ENCODE measurements around the gene ADAMTS12.

DNA sequence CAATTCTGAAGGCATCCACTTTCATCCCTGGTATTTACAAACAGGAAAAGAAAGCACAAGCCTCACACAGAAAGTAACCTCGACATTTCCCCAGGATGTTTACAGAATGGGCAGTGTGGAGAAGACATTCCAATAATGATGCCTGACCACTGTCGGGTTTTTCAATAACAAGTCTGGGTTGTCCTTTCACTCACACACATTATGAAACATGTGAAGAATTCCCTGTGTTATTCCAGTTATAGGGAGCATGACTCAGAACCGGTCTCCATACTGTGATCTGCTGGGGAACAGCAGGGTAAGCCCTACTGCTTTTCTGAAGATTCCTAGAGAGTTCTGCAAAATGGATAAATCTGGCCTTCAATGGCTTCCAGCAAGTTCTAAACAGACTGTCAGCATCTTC lies 155.3 kb downstream of the ADAMTS12 start:
- TF ChIP-seq, protein P1, sequence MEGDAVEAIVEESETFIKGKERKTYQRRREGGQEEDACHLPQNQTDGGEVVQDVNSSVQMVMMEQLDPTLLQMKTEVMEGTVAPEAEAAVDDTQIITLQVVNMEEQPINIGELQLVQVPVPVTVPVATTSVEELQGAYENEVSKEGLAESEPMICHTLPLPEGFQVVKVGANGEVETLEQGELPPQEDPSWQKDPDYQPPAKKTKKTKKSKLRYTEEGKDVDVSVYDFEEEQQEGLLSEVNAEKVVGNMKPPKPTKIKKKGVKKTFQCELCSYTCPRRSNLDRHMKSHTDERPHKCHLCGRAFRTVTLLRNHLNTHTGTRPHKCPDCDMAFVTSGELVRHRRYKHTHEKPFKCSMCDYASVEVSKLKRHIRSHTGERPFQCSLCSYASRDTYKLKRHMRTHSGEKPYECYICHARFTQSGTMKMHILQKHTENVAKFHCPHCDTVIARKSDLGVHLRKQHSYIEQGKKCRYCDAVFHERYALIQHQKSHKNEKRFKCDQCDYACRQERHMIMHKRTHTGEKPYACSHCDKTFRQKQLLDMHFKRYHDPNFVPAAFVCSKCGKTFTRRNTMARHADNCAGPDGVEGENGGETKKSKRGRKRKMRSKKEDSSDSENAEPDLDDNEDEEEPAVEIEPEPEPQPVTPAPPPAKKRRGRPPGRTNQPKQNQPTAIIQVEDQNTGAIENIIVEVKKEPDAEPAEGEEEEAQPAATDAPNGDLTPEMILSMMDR (IDR thresholded peaks at IDR 0.05) = no peak
- TF ChIP-seq, protein P2, sequence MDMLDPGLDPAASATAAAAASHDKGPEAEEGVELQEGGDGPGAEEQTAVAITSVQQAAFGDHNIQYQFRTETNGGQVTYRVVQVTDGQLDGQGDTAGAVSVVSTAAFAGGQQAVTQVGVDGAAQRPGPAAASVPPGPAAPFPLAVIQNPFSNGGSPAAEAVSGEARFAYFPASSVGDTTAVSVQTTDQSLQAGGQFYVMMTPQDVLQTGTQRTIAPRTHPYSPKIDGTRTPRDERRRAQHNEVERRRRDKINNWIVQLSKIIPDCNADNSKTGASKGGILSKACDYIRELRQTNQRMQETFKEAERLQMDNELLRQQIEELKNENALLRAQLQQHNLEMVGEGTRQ (IDR thresholded peaks at IDR 0.05; ENCODE audit: borderline replicate concordance, low read depth, low read length) = no peak
- TF ChIP-seq SIN3A (IDR thresholded peaks at IDR 0.05; ENCODE audit: borderline replicate concordance, low read depth, low read length) (no peak), EP300 (IDR thresholded peaks at IDR 0.05; ENCODE audit: borderline replicate concordance in 1 of 2, low read depth in 1 of 2, low read length in 1 of 2) (no peak), CHD2 (IDR thresholded peaks at IDR 0.05; ENCODE audit: low read length, partially characterized antibody) (no peak), RXRA (IDR thresholded peaks at IDR 0.05; ENCODE audit: borderline replicate concordance, low read depth) (no peak), TEAD4 (IDR thresholded peaks at IDR 0.05; ENCODE audit: borderline replicate concordance, insufficient read depth) (no peak), GABPA (IDR thresholded peaks at IDR 0.05; ENCODE audit: low read depth) (no peak), JUND (IDR thresholded peaks at IDR 0.05) (no peak)
- TF ChIP-seq, protein P3, sequence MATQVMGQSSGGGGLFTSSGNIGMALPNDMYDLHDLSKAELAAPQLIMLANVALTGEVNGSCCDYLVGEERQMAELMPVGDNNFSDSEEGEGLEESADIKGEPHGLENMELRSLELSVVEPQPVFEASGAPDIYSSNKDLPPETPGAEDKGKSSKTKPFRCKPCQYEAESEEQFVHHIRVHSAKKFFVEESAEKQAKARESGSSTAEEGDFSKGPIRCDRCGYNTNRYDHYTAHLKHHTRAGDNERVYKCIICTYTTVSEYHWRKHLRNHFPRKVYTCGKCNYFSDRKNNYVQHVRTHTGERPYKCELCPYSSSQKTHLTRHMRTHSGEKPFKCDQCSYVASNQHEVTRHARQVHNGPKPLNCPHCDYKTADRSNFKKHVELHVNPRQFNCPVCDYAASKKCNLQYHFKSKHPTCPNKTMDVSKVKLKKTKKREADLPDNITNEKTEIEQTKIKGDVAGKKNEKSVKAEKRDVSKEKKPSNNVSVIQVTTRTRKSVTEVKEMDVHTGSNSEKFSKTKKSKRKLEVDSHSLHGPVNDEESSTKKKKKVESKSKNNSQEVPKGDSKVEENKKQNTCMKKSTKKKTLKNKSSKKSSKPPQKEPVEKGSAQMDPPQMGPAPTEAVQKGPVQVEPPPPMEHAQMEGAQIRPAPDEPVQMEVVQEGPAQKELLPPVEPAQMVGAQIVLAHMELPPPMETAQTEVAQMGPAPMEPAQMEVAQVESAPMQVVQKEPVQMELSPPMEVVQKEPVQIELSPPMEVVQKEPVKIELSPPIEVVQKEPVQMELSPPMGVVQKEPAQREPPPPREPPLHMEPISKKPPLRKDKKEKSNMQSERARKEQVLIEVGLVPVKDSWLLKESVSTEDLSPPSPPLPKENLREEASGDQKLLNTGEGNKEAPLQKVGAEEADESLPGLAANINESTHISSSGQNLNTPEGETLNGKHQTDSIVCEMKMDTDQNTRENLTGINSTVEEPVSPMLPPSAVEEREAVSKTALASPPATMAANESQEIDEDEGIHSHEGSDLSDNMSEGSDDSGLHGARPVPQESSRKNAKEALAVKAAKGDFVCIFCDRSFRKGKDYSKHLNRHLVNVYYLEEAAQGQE (IDR thresholded peaks at IDR 0.05; ENCODE audit: low read depth, low read length) = no peak

Measured in SK-N-SH (cell line).